Left renal cortex interstitium (tissue), 4 donors: ENCODE measurements around the gene NSF. TPM values are rescaled to one million over a fixed set of nuclear protein-coding genes. Genes with fewer than 3 reads are reported as not detected.
"Not testable (repeated sequence)": the region's sequence is repeated elsewhere in the genome, so short reads cannot be mapped to it uniquely, and the experiment has no call there.

Experiments used
- DNase-seq, 4 donors: peaks; one replicate each; pipeline ENCODE4 v3.0.0-alpha.2; 2013; ENCODE audit warnings: low read depth in 4 of 4, low spot score in 2 of 4, missing footprints in 1 of 4
- polyA plus RNA-seq, 4 donors: library from polyadenylated mRNA; unstranded; fragments of 120-200 nt; gene quantifications; one replicate each; pipeline ENCODE4 v1.2.1, GENCODE V29; 2013; ENCODE audit not compliant: insufficient read length in 4 of 4

NSF gene
- polyA plus RNA-seq, 4 donors, result 29.0 to 40.5 (median 35.0) TPM

DNA sequence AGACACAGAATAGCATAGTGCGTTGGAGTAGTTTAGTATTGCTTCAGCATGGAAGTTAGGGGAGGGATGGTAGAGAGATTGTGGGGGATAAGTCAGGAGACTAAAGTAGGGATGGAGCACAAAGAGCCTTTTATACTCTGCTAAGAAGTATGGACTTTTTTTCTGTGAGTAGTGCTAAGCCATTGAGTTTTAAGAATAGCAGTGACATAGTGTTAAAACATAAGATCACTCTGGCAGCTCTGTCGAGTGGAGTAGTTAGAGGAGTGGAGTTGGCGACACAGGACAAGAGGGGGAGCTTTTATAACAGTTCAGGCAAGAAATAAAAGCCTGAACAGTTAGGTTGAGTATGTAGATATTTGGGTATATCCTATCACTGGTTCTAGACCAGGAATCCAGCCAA is 106.1 kb downstream of the NSF start:
- not testable (repeated sequence) for DNase-seq

DNA sequence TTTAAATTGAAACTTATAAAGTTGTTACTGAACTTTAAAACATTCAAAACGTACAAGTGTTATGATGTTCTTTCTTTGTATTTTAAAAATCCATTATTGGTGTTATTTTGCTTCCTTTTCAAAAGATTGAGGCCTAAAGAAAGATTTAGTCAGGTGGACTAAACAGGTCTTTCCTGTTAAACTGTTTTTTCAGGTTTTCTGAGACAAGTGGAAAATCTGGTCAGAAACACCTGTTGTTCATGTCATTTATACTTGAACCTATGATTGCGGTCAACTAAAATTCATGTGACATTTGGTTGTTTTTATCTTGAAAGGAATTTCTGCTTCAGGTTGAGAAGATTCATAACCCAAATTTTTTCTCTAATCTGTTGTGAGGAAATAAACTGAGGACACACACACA is 108.5 kb downstream of the NSF start:
- not testable (repeated sequence) for DNase-seq

DNA sequence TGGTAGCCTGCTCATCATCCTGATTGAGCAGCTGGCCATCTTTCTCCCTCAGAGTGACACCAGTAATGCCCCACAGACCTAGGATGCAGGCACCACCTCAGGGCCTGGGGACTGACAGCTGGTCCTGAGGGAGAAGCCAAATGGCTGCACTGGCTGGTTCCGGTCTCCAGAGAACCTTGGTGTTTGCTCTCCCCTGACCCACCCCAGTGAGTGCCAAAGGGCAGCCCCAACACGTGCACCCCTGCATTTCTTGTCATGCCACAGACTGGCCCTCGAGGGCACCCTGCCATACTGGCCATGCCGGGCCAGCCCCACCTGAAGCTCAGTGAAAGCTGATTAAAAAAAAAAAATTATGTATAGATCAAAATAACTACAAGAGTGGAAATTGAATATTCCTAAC is 127.5 kb downstream of the NSF start:
- no peak for DNase-seq

- DNase-seq, result no peak
Measured at GRCh38 chr17:46719891-46720290, 129.4 kb downstream of the NSF start.

DNA sequence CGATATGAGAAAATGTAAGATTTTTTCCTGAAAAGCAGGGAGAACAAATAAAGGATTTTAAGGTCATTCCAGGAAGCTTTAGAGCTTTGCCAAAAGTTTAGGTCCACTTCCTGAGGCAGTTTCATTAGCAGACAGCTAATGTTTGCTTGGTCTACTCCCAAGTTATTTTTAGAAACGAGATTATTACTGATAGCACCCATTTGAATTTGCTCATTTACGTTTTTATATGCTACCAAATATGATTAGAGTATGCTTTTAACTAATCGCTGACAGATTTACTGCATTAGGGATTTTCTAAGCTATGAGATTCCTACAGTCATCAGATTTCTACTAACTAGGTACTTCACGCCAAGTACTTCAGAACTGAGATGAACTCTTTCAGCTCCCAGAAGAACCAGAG is 129.9 kb downstream of the NSF start:
- DNase-seq, result no peak

DNA sequence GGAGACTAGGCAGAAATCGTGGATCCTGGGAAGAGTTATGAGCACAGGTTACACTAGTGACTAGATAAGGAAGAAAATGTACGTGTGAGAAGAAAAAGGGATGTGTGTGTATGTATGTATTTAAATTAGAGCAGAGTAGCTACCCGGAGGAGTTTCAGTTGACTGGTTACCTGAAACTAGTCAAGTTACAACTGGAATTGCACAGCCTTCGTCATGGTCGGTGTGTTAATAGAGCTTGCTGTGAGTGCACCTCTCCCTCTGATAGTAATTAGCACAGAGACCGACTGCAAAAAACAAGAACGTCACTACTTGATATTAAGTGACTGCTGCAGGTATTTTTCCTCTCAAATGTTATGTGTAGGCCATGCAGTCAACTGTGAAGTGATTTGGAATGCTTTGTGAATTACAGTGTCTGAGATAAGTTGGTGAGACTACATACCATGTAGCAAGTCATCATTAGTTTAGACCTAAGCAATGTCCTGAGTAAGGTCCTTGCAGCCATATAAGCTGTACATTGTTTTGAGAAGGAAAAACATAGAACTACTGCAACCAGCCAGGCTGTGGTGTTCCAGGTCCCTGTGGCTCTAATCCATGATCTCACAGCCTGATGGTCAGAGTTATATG is 132.3 kb downstream of the NSF start:
- DNase-seq, result no peak

GRCh38 chr17:46726206-46726605 is 135.7 kb downstream of the NSF start:
- DNase-seq, result no peak

- DNase-seq, result no peak
Measured at GRCh38 chr17:46727572-46728348, 137.3 kb downstream of the NSF start.

- DNase-seq, result no peak
Measured at GRCh38 chr17:46730026-46730425, 139.6 kb downstream of the NSF start.

DNA sequence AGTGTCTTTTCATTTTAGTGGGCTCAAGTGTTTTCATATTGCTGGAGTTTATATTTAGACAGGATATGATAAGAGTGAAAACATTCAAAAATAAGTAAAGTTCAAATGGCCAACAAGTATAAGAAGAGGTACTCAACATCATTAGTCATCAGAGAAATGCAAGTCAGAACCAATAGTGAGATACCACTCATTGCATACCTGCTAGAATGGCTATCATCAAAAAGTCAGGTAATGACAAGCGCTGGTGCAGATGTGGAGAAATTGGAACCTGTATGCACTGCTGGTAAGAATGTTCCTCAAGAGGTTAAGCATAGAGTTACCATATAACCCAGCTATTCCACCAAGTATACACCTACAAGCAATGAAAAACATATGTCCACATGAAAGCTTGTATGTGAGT is 140.2 kb downstream of the NSF start:
- DNase-seq, result no peak

DNA sequence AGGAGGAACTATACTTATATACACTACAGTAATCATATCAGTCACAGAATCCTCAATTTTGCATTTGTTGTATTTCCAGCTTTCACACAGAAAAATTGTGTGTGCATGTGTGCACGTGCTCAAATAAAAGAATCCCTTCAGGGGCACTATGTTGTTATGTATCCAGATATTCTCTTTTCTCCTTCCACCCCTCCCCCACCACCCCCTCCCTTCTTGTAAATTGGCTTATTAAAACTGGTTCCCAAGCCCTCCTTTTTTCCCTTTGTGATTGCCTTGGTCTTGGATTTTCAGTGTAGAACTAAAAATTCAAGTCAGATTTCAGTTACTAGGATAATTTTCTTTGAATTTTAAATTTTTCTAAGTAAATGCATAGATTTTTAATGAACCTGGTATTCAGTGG is 141.7 kb downstream of the NSF start:
- DNase-seq, result no peak

DNA sequence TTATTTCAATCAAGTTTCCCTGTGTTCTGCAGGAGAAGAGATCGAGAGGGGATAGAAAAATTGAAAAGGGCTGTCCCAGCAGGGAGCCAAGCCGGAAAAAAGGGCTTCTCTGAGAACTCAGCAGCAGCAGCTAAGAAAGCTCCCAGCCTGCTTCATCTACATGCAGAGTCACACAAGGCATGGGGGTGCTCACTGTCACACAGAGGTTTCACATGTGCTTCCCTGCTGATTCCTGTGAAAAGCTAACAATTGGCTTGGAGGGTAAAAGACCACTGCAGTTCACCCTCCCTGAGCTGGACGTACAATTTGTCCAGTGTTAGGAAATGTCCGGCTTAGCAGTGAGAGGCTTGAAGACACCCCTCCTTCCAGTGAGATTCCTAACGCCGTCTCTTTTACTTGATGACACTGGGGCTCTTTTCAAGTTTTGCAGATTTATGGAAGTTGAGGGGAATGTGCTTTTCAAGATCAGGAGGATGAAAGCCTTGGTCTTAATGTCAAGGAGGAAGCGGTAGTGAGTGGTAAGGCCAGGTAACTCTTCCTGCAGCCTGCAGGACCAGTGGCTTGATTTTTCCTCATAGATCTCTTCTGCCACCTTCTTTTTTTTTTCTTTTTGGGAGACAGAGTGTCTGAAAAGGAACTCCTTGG is 142.4 kb downstream of the NSF start:
- no peak for DNase-seq

- no peak for DNase-seq
Measured at GRCh38 chr17:46733837-46734475, 143.5 kb downstream of the NSF start.

DNA sequence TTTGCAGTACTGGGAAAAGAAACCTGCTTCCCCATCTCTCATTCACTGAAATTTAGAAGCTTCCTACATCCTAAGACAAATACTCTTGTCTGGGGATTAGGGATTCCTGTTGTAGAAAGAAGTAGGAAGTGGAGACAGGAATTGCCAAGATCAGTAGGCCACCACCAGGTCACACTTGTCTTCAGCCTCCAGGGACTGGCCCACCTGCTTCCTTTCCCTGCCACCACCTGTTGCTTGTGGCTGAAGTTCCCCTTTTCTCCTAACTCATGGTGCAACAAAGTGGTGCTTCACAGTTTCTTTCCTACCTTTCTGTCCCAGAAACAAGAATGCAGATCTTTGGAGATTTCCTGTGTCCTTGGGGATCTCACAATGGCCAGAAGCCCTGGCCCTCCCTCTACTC is 145.6 kb downstream of the NSF start:
- DNase-seq, result no peak

GRCh38 chr17:46737326-46737725 is 146.9 kb downstream of the NSF start:
- no peak for DNase-seq

- no peak for DNase-seq
Measured at GRCh38 chr17:46738544-46738943, 148.1 kb downstream of the NSF start.

GRCh38 chr17:46739982-46740381 is 149.5 kb downstream of the NSF start:
- DNase-seq, result no peak

GRCh38 chr17:46741122-46741730 is 150.8 kb downstream of the NSF start:
- DNase-seq, result no peak

DNA sequence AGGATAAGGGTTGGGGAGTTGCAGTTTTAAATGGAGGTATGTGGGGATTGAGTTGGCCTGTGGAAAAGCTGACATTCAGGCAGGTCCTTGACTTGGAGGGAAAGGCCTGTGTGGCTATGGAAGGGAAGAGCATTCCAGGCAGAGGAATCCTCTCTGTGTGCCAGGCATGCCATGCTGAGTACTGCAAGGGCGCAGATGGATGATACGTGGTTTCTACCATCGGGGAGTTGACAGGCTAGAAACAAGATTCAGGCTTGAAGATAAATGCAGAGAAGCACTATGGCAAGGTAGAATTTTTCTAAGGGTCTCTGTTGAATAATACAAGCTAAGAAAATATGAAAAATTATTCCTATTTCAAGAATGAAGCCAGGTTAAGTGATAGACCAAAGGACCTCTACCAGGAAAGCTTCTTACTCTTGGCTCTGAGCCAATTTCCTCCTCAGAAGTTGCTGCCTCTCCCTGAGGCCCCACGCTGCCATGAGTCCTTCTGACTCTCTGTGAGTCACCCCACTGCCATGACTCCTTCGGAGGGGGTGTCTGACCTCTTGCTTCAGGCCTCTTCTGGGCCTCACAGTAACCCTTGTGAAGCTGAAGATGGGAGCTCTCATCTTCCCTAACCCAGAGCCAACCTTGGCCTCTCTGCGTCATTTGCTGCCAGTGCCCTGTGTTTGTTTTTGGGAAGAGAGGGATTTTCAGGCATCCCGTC is 152.2 kb downstream of the NSF start:
- DNase-seq, result no peak

GRCh38 chr17:46744441-46744840 is 154.0 kb downstream of the NSF start:
- no peak for DNase-seq
